NT2/D1 (cell line): ENCODE measurements around the gene OR13J1.
"Not testable (repeated sequence)": the region's sequence is repeated elsewhere in the genome, so short reads cannot be mapped to it uniquely, and the experiment has no call there.

Source experiments
- DNase-seq: peaks from one replicate; pipeline ENCODE4 v3.0.0-alpha.2; 2011; ENCODE audit warnings: low read depth, low spot score
- H3K27me3 ChIP-seq: 2 replicates; pipeline ENCODE4 v1.6.0; 2011; ENCODE audit warnings: mild to moderate bottlenecking; ENCODE audit not compliant: insufficient read length, insufficient read depth
- H3K36me3 ChIP-seq: 2 replicates; pipeline ENCODE4 v1.6.1; 2011; ENCODE audit warnings: mild to moderate bottlenecking, low read length, mixed read lengths; ENCODE audit not compliant: insufficient read depth, insufficient read length
- H3K4me1 ChIP-seq: 2 replicates; pipeline ENCODE4 v1.5.1; 2011; ENCODE audit not compliant: insufficient read depth, insufficient read length
- H3K4me3 ChIP-seq: 2 replicates; pipeline ENCODE4 v1.5.1; 2011; ENCODE audit warnings: low read depth; ENCODE audit not compliant: insufficient read length
- H3K9ac ChIP-seq: 2 replicates; pipeline ENCODE4 v1.6.0; 2011; ENCODE audit warnings: low read depth; ENCODE audit not compliant: insufficient read length
- H3K9me3 ChIP-seq: 2 replicates; pipeline ENCODE4 v1.5.1; 2011; ENCODE audit warnings: mild to moderate bottlenecking, low read length; ENCODE audit not compliant: insufficient read depth
- SUZ12 ChIP-seq: IDR thresholded peaks from 2 replicates; pipeline ENCODE4 v1.6.1; 2011; ENCODE audit not compliant: insufficient read length, insufficient read depth; ENCODE audit errors: extremely low read depth
- YY1 ChIP-seq: IDR thresholded peaks from 2 replicates; pipeline ENCODE4 v1.6.1; 2011; ENCODE audit not compliant: insufficient read length, insufficient read depth
- ZNF274 ChIP-seq: IDR thresholded peaks from 2 replicates; pipeline ENCODE4 v1.6.1; 2011; ENCODE audit warnings: mild to moderate bottlenecking, low read depth, low read length

Gene OR13J1, protein sequence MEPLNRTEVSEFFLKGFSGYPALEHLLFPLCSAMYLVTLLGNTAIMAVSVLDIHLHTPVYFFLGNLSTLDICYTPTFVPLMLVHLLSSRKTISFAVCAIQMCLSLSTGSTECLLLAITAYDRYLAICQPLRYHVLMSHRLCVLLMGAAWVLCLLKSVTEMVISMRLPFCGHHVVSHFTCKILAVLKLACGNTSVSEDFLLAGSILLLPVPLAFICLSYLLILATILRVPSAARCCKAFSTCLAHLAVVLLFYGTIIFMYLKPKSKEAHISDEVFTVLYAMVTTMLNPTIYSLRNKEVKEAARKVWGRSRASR

DNA sequence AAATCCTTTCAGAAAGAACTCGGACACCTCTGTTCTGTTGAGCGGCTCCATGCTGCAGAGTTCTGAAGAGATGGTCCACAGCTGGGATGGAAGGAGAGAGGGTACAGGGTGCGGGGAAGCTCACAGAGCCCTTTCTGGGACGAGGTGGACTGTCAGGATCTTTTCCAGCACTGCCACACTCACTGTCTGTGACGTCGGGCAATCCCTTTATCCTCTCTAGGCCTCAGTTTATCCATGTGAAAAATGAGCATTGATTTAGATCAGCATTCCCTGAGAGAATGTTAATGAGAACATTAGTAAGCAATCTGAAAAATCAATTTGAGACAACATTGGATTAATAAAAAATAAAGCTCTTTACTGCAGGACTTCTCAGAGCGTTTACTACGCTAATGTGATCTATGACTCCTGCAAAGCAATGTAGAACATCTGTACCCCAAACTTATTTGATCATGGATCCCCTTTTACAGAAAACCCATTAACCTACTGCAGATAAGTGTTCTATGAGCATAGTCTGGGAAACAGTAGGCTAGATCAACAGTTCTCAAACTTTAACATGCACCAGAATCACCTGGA, at the start of gene OR13J1:
Gene OR13J1, minus strand, starts transcription at position 51 of the 573 bp plus-strand sequence. Its CDS starts 0 bp downstream, at position 51.
- DNase-seq, result no peak
- Histone ChIP-seq H3K4me1 (peaks cover 15% of the 10 kb centered on the region), H3K27me3 (peaks cover 3% of the 10 kb centered on the region), H3K9me3 (no peaks in the 10 kb centered on the region), H3K4me3 (no peak within 1 kb of the TSS), H3K9ac (no peak within 1 kb of the TSS), H3K36me3 (no peaks in the 10 kb centered on the region)
- TF ChIP-seq YY1, result no peak
- TF ChIP-seq SUZ12, result no peak
- no peak for TF ChIP-seq ZNF274

DNA sequence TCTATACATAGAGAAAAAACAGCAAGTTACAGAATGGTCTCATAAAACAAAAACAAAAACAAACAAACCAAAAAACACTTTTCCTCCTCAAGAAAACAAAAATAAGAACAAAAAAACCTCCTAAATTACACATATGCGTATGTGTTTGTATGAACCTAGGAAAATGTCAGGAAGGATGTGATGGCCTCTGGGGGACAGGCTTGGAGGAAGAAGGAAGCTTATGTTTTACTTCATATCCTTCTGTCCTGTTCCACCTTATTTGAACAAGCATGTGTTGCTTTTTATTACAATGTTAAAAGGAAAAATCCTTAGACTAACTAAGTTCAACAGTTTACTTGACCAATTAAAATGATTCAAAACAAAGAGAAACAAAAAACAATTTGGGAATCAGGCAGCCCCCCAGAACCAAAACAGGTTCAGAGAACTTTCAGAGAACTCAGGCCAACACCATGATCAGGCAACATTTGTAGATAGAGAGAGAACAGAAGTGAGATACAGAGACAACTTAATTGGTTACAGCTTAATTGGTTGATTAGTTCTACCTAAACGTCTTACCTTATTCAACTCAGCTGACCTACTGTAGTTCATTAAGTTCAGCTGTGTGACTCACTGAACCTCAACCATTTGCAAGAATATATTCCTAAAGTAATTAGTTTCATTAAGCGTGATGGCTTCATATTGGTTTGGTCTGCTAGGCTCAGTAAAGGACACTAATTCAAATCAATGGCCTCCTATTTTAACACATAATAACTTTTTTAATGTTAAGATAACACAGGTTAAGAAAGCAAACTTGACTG, 49.2 kb upstream of the OR13J1 start:
- Histone ChIP-seq H3K27me3 (no peaks in the 10 kb centered on the region), H3K9me3 (no peaks in the 10 kb centered on the region), H3K9ac (no peak overlapping the region), H3K4me3 (no peak overlapping the region), H3K4me1 (peaks cover 3% of the 10 kb centered on the region), H3K36me3 (no peaks in the 10 kb centered on the region)
- no peak for DNase-seq
- TF ChIP-seq SUZ12, result no peak
- no peak for TF ChIP-seq YY1
- TF ChIP-seq ZNF274, result no peak

DNA sequence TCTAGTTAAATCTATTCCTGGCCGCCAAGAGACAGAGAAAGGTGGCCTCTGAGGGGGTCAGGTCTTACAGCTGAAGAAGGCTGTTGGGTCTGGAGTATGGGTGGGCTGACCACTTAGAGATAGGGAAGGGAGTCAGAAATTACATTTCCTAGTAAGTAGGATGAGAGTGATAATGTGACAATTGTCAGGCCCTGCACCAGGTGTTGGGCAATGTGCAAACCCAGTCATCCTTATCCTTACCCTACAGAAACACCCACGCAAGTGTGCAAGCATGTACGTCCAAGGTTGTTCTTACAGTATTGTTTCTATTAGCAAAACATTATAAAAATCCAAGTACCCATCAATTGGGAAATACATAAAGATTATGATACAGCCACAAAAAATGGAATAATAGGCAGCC, 48.6 kb upstream of the OR13J1 start:
- H3K27me3 ChIP-seq, result no peaks in the 10 kb centered on the region
- DNase-seq, result no peak
- H3K36me3 ChIP-seq, result no peaks in the 10 kb centered on the region
- no peak overlapping the region for H3K9ac ChIP-seq
- no peak for TF ChIP-seq ZNF274
- TF ChIP-seq YY1, result no peak
- no peak for TF ChIP-seq SUZ12
- no peak overlapping the region for H3K4me3 ChIP-seq
- H3K9me3 ChIP-seq, result no peaks in the 10 kb centered on the region
- H3K4me1 ChIP-seq, result peaks cover 5% of the 10 kb centered on the region

DNA sequence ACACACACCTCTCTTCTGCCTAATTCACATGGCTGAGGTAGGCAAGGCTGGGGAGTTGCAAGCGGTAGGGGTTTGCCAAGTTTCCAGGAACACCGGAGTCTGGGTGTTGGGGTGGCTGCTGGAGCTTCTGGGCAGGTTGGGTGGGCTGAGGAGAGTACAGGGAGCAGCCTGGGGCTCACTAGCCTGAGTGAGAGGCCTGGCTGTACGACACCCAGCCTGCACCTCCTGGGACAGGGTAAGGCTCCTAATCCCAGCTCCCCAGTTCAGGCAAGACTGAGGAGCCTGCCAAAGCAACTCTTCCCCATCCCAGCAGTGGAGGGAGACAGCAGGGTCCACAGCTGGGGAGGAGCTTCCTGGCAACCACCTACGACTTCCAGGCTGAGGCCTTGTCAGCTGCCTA, 47.1 kb upstream of the OR13J1 start:
- DNase-seq, result no peak
- H3K27me3 ChIP-seq, result no peaks in the 10 kb centered on the region
- no peaks in the 10 kb centered on the region for H3K9me3 ChIP-seq
- H3K4me3 ChIP-seq, result no peak overlapping the region
- H3K4me1 ChIP-seq, result peaks cover 5% of the 10 kb centered on the region
- no peak for TF ChIP-seq ZNF274
- no peak for TF ChIP-seq YY1
- TF ChIP-seq SUZ12, result no peak
- no peak overlapping the region for H3K9ac ChIP-seq
- no peaks in the 10 kb centered on the region for H3K36me3 ChIP-seq

DNA sequence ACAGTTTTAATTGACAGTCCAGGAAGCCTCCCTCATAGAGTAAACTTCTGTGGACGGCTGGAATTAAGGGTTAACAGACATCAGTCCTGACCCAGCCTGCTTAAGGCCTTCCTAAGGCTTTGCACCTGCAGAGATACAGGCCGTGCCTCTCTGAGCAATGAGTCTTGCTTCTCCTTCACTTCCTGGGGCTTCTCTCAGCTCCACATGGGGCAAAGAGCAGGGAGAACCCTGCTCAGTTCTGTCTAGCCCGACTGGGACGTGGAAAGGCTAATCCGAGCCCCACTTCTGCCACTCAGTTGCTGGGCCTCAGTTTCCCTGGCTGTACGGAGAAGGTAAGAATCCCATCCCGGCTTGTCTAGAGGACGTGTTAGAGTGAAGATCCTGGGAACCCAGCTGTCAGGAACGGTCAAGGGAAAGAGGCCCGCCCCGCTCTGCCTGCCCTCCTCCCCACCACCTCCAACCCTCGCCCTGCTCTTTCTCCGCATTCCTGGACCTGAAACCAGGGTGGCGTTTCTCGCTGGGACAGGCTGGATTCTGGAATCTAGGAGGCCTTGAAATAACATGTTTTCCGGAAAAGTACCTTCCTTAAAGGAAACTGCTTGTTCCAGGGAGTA, 45.6 kb upstream of the OR13J1 start:
- H3K9me3 ChIP-seq, result no peaks in the 10 kb centered on the region
- no peak overlapping the region for H3K9ac ChIP-seq
- H3K4me3 ChIP-seq, result no peak overlapping the region
- DNase-seq, result no peak
- TF ChIP-seq SUZ12 (no peak), ZNF274 (no peak), YY1 (no peak)
- H3K27me3 ChIP-seq, result no peaks in the 10 kb centered on the region
- H3K4me1 ChIP-seq, result peaks cover 5% of the 10 kb centered on the region
- H3K36me3 ChIP-seq, result no peaks in the 10 kb centered on the region

DNA sequence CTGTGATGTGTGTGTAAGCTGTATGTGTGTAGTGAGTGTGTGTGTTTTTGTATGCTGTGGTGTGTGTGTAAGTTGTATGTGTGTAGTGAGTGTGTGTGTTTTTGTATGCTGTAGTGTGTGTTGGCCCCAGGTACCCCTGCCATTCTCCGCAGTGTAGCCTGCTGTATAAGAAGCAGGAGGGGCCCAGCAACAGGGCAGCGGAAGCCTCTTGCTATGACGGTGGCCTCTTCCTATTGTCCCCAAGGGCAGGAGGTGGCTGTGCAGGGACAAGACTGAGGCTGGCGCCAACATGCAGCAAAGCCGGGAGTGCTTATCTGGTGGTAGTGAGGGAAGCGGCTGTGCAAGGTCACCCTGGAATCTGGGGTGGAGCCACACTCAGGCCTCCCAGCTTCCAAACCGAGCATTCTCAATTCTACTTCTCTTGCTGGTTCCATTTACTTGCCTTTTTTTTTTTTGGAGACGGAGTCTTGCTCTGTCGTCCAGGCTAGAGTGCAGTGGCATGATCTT, 44.2 kb upstream of the OR13J1 start:
- Histone ChIP-seq H3K9ac (no peak overlapping the region), H3K4me1 (peaks cover 19% of the 10 kb centered on the region), H3K36me3 (no peaks in the 10 kb centered on the region), H3K9me3 (no peaks in the 10 kb centered on the region), H3K27me3 (no peaks in the 10 kb centered on the region), H3K4me3 (no peak overlapping the region)
- no peak for TF ChIP-seq ZNF274
- TF ChIP-seq YY1, result no peak
- DNase-seq, result no peak

DNA sequence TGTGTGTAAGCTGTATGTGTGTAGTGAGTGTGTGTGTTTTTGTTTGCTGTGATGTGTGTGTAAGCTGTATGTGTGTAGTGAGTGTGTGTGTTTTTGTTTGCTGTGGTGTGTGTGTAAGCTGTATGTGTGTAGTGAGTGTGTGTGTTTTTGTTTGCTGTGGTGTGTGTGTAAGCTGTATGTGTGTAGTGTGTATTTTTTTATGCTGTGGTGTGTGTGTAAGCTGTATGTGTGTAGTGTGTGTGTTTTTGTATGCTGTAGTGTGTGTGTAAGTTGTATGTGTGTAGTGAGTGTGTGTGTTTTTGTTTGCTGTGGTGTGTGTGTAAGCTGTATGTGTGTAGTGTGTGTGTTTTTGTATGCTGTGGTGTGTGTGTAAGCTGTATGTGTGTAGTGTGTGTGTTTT, 43.2 kb upstream of the OR13J1 start:
- H3K4me3 ChIP-seq, H3K9ac ChIP-seq, H3K9me3 ChIP-seq, H3K36me3 ChIP-seq, H3K27me3 ChIP-seq, DNase-seq: not testable (repeated sequence)
- H3K4me1 ChIP-seq, result peaks cover 26% of the 10 kb centered on the region
